Measurements from ENCODE around the gene SPATA6.

The SPATA6 gene

DNA sequence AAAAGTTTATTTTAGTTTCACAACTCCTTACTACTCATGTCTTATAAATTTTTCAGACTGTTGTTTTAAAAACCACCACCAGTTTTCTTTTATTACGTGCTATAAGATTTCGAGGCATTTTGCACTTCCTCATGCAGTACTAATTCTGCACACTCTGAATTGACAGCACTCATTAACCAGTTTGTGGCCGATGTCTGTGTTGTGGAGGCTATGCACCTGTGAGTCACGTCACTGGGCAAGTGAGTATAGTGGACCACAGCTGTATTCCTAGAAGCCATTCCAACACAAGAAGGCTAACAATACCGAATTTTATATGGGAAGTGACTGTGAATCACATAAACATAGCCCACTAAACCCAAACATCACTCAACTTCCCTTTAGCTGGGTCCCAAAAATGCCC is 21.0 kb upstream of the SPATA6 start:
- H3K27me3 ChIP-seq (ENCODE audit: insufficient read depth, low read length) = no peaks in the 10 kb centered on the region
- H3F3A ChIP-seq (ENCODE audit: insufficient read depth, low read length) = no peaks in the 10 kb centered on the region
- no peak overlapping the region for H3K27ac ChIP-seq (ENCODE audit: low read depth, low read length, poor library complexity, severe bottlenecking)
- no peak overlapping the region for H3K9ac ChIP-seq (ENCODE audit: low read length)
- H3K36me3 ChIP-seq (ENCODE audit: insufficient read depth, low read length) = no peaks in the 10 kb centered on the region
- no peaks in the 10 kb centered on the region for H3K79me2 ChIP-seq (ENCODE audit: insufficient read depth, low read length)
- H4K20me1 ChIP-seq (ENCODE audit: insufficient read depth, low read length) = no peaks in the 10 kb centered on the region
- H3K4me2 ChIP-seq (ENCODE audit: low read length) = no peak overlapping the region
- no peak overlapping the region for H3K4me3 ChIP-seq (ENCODE audit: low read depth, low read length, poor library complexity, severe bottlenecking)
- no peak overlapping the region for H2AFZ ChIP-seq (ENCODE audit: low read length)
- no peaks in the 10 kb centered on the region for H3K4me1 ChIP-seq (ENCODE audit: insufficient read depth, low read length, severe bottlenecking)
- no peak for TF ChIP-seq EZH2 (IDR thresholded peaks at IDR 0.05; ENCODE audit: borderline replicate concordance, low read length)
- TF ChIP-seq, protein P1, sequence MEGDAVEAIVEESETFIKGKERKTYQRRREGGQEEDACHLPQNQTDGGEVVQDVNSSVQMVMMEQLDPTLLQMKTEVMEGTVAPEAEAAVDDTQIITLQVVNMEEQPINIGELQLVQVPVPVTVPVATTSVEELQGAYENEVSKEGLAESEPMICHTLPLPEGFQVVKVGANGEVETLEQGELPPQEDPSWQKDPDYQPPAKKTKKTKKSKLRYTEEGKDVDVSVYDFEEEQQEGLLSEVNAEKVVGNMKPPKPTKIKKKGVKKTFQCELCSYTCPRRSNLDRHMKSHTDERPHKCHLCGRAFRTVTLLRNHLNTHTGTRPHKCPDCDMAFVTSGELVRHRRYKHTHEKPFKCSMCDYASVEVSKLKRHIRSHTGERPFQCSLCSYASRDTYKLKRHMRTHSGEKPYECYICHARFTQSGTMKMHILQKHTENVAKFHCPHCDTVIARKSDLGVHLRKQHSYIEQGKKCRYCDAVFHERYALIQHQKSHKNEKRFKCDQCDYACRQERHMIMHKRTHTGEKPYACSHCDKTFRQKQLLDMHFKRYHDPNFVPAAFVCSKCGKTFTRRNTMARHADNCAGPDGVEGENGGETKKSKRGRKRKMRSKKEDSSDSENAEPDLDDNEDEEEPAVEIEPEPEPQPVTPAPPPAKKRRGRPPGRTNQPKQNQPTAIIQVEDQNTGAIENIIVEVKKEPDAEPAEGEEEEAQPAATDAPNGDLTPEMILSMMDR (IDR thresholded peaks at IDR 0.05; ENCODE audit: low read length) = no peak
- H3K9me3 ChIP-seq (ENCODE audit: low read length) = no peaks in the 10 kb centered on the region
- no peaks in the 10 kb centered on the region for H3K9me2 ChIP-seq (ENCODE audit: low read depth, low read length)

DNA sequence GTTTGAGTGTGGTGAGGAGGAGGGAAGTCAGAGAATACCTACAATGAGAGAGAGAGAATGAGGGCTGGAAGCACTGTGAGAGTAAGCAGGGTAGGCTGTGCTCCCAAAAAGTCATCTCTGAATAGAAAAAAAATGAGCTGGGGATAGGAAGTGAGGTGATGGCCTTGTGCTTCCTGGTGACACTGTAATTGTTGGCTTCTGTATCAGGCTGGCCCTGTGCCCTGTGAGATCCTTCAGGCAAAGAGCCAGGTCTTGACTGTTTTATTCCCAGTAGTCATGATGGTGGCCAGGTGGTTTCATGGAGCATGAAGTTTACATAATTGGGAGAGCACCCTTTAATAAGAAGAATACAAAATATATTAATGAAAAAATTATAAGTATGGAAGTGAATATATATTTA is 20.4 kb upstream of the SPATA6 start:
- Histone ChIP-seq H3K4me1 (ENCODE audit: insufficient read depth, low read length, severe bottlenecking) (no peaks in the 10 kb centered on the region), H3K4me3 (ENCODE audit: low read depth, low read length, poor library complexity, severe bottlenecking) (no peak overlapping the region), H3K9me3 (ENCODE audit: low read length) (no peaks in the 10 kb centered on the region), H3K4me2 (ENCODE audit: low read length) (no peak overlapping the region), H3K36me3 (ENCODE audit: insufficient read depth, low read length) (no peaks in the 10 kb centered on the region), H4K20me1 (ENCODE audit: insufficient read depth, low read length) (no peaks in the 10 kb centered on the region), H3K9ac (ENCODE audit: low read length) (no peak overlapping the region), H2AFZ (ENCODE audit: low read length) (no peak overlapping the region), H3F3A (ENCODE audit: insufficient read depth, low read length) (no peaks in the 10 kb centered on the region), H3K27ac (ENCODE audit: low read depth, low read length, poor library complexity, severe bottlenecking) (no peak overlapping the region), H3K9me2 (ENCODE audit: low read depth, low read length) (no peaks in the 10 kb centered on the region), H3K27me3 (ENCODE audit: insufficient read depth, low read length) (no peaks in the 10 kb centered on the region), H3K79me2 (ENCODE audit: insufficient read depth, low read length) (no peaks in the 10 kb centered on the region)
- TF ChIP-seq, protein P1 (IDR thresholded peaks at IDR 0.05; ENCODE audit: low read length) = no peak
- no peak for TF ChIP-seq EZH2 (IDR thresholded peaks at IDR 0.05; ENCODE audit: borderline replicate concordance, low read length)

DNA sequence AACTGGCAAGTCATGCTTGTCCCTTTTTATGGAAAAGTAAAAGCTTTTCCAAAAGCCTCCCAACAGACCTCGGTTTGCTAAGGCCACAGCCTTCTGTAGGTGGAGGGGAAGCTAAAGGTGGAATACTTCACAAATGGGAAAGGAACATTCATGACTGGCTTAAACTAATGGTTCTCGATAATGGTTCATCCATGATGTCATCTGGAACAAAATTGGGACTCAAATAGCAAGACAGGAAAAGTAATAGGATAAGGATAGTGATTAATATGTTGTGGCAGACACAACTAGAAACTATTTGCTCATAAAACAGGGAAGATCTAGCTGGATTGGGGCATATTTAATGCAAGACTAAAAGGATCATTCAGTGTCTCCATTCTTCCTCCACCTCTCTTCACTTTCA is 16.7 kb upstream of the SPATA6 start:
- no peaks in the 10 kb centered on the region for H3K36me3 ChIP-seq (ENCODE audit: insufficient read depth, low read length)
- TF ChIP-seq EZH2 (IDR thresholded peaks at IDR 0.05; ENCODE audit: borderline replicate concordance, low read length) = no peak
- TF ChIP-seq, protein P1 (IDR thresholded peaks at IDR 0.05; ENCODE audit: low read length) = no peak
- no peak overlapping the region for H3K4me2 ChIP-seq (ENCODE audit: low read length)
- H3K27me3 ChIP-seq (ENCODE audit: insufficient read depth, low read length) = no peaks in the 10 kb centered on the region
- no peaks in the 10 kb centered on the region for H3F3A ChIP-seq (ENCODE audit: insufficient read depth, low read length)
- no peak overlapping the region for H3K4me3 ChIP-seq (ENCODE audit: low read depth, low read length, poor library complexity, severe bottlenecking)
- no peak overlapping the region for H2AFZ ChIP-seq (ENCODE audit: low read length)
- H3K9ac ChIP-seq (ENCODE audit: low read length) = no peak overlapping the region
- no peaks in the 10 kb centered on the region for H3K9me2 ChIP-seq (ENCODE audit: low read depth, low read length)
- no peak overlapping the region for H3K27ac ChIP-seq (ENCODE audit: low read depth, low read length, poor library complexity, severe bottlenecking)
- H3K9me3 ChIP-seq (ENCODE audit: low read length) = no peaks in the 10 kb centered on the region
- H4K20me1 ChIP-seq (ENCODE audit: insufficient read depth, low read length) = no peaks in the 10 kb centered on the region
- H3K79me2 ChIP-seq (ENCODE audit: insufficient read depth, low read length) = no peaks in the 10 kb centered on the region
- no peaks in the 10 kb centered on the region for H3K4me1 ChIP-seq (ENCODE audit: insufficient read depth, low read length, severe bottlenecking)

Data from OCI-LY1 (cell line).